Measurements from ENCODE around the gene TCF4. TPM values are rescaled to one million over a fixed set of nuclear protein-coding genes. Genes with fewer than 3 reads are reported as not detected.

TCF4 gene
- total and polyA plus RNA-seq, 2 donors (not counting 3 experiments of a cell fraction or from before 2014, with no cell fraction given) = 183 to 390 TPM

- no peak overlapping the region for H3K4me2 ChIP-seq (ENCODE audit: insufficient read depth, low read length)
- H3K79me2 ChIP-seq (ENCODE audit: control insufficient read depth, insufficient read depth, low read length) = peaks cover 27% of the 10 kb centered on the region
- FAIRE-seq = no peak
- H3K9me3 ChIP-seq (replicated peaks; ENCODE audit: control insufficient read depth, insufficient read depth, low read length) = no peaks in the 10 kb centered on the region
- POLR2A ChIA-PET = no interaction called here
- H3K4me3 ChIP-seq (replicated peaks in 1 of 3; ENCODE audit: insufficient read depth in 1 of 3, low read depth in 1 of 3, low read length in 3 of 3) = no peak overlapping the region
- DNase-seq (ENCODE audit: low read depth, low spot score) = no peak
- H3K9ac ChIP-seq (replicated peaks; ENCODE audit: extremely low read depth, insufficient read depth, low read length) = no peak overlapping the region
- H3K4me1 ChIP-seq (ENCODE audit: control insufficient read depth, extremely low read depth, insufficient read depth, low read length) = no peaks in the 10 kb centered on the region
- H3K9me1 ChIP-seq (replicated peaks; ENCODE audit: control insufficient read depth, extremely low read depth, insufficient read depth, low read length) = no peaks in the 10 kb centered on the region
- dilution Hi-C loops (cut with MboI; ENCODE audit: extremely low pct_ligation_motif_present, low sequenced_read_pairs) (no loop called here), intact Hi-C loops (cut with micrococcal nuclease) (no loop called here)
- CTCF ChIA-PET = no interaction called here
- no peaks in the 10 kb centered on the region for H3K27me3 ChIP-seq (ENCODE audit: control insufficient read depth in 2 of 2, insufficient read depth in 2 of 2, low read length in 2 of 2)
- no peaks in the 10 kb centered on the region for H3K36me3 ChIP-seq (ENCODE audit: control insufficient read depth in 2 of 2, extremely low read depth in 1 of 2, insufficient read depth in 2 of 2, low read length in 2 of 2)
- no TSS peak for BruUV-seq (replicated peaks)
- no peak overlapping the region for H2AFZ ChIP-seq (ENCODE audit: low read depth, low read length)
- H4K20me1 ChIP-seq (replicated peaks; ENCODE audit: control insufficient read depth, extremely low read depth, insufficient read depth, low read length) = peaks cover 4% of the 10 kb centered on the region
- no peak for TF ChIP-seq JUN (IDR thresholded peaks at IDR 0.05; ENCODE audit: borderline replicate concordance, insufficient read depth, insufficient read length, low read depth)
- no peak for TF ChIP-seq POLR2AphosphoS5 (IDR thresholded peaks at IDR 0.05; ENCODE audit: insufficient read depth, low read depth, low read length)
- TF ChIP-seq MAX (IDR thresholded peaks at IDR 0.05; ENCODE audit: insufficient read depth, insufficient read length) = no peak
- TF ChIP-seq EZH2 (IDR thresholded peaks at IDR 0.05; ENCODE audit: borderline replicate concordance, low read depth, low read length, severe bottlenecking) = no peak
- TF ChIP-seq FOS (IDR thresholded peaks at IDR 0.05; ENCODE audit: borderline replicate concordance, insufficient read depth, low read length) = no peak
- no peak for TF ChIP-seq MYC (IDR thresholded peaks at IDR 0.05; ENCODE audit: low read depth, low read length)
- TF ChIP-seq GATA2 (IDR thresholded peaks at IDR 0.05; ENCODE audit: insufficient read depth, insufficient read length, low read depth, low read length) = no peak
- TF ChIP-seq POLR2A (IDR thresholded peaks at IDR 0.05; ENCODE audit: low read depth, low read length) = no peak
- TF ChIP-seq CTCF (IDR thresholded peaks at IDR 0.05; ENCODE audit: extremely low read depth in 1 of 2, insufficient read depth in 1 of 2, low read depth in 1 of 2, low read length in 2 of 2) = no peak
- no peak overlapping the region for H3K27ac ChIP-seq (ENCODE audit: insufficient read depth, low read depth, low read length)
These were observed 53.0 kb downstream of the TCF4 start for GRCh38 chr18:55534996-55535395.
